NCI-H510A treated with DMSO at 0.1 percent for 48 hours (cell line): ENCODE measurements around the gene ABCC9.

Experiments
- DNase-seq: peaks from one replicate; lab custom pipeline; 2025; lab: John Stamatoyannopoulos, UW

Gene ABCC9

GRCh38 chr12:21774358-21775132, 166.7 kb downstream of the ABCC9 start, which contains the start of gene KCNJ8:
TSS of gene KCNJ8 (minus strand) at chr12:21774706. CDS start at chr12:21773616, 1,090 bp downstream.
- peak; percentile 58 for DNase-seq

GRCh38 chr12:21773806-21774205, 167.4 kb downstream of the ABCC9 start:
- no peak for DNase-seq

- DNase-seq = peak; percentile 52
These were observed 167.9 kb downstream of the ABCC9 start for GRCh38 chr12:21773263-21773741.

GRCh38 chr12:21771311-21771710, 169.9 kb downstream of the ABCC9 start:
- no peak for DNase-seq

- no peak for DNase-seq
These were observed 171.9 kb downstream of the ABCC9 start for GRCh38 chr12:21769307-21769706.

DNA sequence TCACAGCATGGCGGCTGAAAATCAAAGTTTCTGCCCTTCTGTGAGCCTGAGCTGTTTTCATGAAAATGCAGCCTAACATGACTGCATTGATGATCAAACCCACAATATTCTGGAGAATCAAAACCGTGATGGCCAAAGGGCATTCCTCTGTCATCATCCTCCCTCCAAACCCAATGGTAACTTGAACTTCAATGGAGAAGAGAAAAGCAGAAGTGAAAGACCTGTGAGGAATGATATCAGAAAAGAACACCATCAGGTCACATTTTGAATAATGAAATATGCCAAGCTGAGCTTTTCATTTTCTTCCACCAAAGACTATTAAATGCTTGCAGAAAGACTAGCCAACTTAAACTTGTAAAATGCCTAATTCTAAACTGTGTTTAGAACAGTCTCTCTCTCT, 174.8 kb downstream of the ABCC9 start:
- no peak for DNase-seq

DNA sequence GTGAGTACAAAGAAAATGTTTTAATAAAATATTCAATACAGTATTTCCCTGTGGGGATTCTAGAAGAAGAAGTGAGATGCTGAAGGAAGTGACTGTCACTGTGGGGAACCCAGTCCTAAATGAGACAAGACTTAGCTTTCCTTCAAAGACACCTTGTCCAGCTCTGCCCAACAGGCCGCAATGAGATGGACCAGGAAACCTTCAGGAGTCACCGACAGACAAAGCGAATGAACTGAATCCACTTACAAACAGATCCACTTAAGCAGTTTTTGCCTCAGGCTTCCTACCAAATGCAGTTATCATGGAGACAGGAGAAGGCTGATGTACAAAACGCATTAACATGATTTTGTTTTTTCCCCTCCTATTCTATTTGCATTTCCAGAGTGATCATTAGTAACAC, 176.3 kb downstream of the ABCC9 start:
- DNase-seq = no peak

GRCh38 chr12:21764065-21764464, 177.2 kb downstream of the ABCC9 start:
- DNase-seq = no peak

DNA sequence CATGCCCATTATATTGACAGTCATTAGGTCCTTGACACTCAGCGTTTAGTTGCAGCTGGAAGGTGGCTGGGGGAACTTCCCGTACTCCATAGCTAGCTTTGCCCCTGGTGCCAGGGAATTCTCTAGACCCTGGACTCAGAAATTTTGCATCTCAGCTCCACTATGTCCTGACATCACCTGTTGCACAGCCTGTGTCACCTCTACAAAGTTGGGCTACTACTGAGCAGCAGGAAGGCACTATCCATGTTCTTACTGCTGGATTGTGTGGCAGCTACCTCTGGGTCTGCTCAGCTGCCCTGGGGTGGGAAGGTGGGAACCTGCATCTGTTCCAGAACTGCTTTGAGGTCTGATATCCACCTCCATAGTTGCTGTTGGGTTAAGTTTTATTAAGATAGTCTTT, 177.7 kb downstream of the ABCC9 start:
- no peak for DNase-seq

- no peak for DNase-seq
These were observed 181.5 kb downstream of the ABCC9 start for GRCh38 chr12:21759737-21760136.

DNA sequence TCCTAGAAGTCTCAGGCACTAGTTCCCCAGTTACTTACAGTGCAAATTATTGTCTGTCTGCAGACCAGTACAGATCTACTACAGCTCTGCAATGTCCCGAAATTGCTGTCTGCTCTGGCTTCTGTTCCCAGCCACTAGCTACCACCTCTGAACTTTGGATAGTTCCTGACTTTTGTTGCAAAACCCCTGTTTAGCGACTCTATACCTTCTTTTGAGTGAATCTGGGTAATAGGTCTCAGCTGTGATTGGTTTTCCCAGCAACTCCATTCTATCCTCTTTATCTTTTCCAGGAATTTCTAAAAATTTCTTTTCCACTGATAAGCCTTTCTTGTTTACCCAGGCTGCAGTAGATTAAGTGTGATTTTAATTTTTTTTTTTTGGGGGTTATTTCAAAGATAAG, 183.5 kb downstream of the ABCC9 start:
- no peak for DNase-seq

DNA sequence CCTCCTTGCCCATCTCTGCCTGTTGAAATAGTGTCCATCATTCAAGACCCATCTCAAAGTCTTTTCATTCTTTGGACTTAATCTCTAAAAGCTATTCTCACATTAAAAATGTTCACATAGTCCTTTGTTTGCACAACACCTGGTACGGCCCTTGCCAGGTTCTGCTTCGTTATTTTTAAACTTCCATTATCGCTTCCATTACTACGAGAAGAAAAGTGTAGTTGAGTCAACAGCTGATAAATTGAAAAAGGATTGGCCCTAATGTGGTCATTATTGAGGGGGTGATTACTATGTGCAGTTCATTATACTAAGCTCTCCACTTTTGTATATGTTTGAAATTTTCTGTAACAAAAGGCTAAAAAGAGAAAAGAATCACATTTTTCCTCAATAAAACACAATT, 184.5 kb downstream of the ABCC9 start:
- DNase-seq = no peak

- DNase-seq = no peak
These were observed 189.7 kb downstream of the ABCC9 start for GRCh38 chr12:21751517-21751916.
